ENCODE results near the gene SELENOM. TPM values are rescaled to one million over a fixed set of nuclear protein-coding genes. Genes with fewer than 3 reads are reported as not detected.

Gene SELENOM
- total RNA-seq, 1 donor from 2014 or later = 157 TPM

DNA sequence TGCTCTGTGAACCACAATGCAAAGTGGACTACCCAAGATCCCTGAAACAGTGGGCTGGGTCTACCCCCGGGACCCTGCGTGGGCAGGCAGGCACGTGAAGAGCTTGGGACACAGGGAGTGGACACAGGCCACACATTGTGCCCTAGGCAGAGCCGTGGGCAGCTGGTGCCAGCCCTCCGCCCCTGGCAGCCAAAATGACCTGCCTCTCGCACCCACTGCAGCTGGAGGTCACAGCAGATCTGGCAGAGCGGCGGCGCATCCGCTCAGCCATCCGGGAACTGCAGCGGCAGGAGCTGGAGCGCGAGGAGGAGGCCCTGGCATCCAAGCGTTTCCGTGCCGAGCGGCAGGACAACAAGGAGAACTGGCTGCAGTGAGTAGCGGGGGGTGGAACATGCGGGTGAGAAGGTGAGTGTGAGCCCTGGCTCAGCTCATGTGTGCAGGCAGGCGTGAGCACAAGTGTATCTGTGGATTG is 19.6 kb downstream of the SELENOM start:
- Histone ChIP-seq H3K79me2 (ENCODE audit: insufficient read depth, low read length) (peaks cover 60% of the 10 kb centered on the region), H4K20me1 (ENCODE audit: insufficient read depth, low read length) (peaks cover 69% of the 10 kb centered on the region), H3K27me3 (ENCODE audit: insufficient read depth, low read length) (no peaks in the 10 kb centered on the region), H3K9me3 (ENCODE audit: insufficient read depth, low read depth, low read length) (no peaks in the 10 kb centered on the region), H3K4me1 (ENCODE audit: insufficient read depth, low read length) (peaks cover 34% of the 10 kb centered on the region), H3K36me3 (ENCODE audit: insufficient read depth, low read length) (peaks cover 34% of the 10 kb centered on the region), H3K4me3 (ENCODE audit: insufficient read depth, low read depth, low read length) (no peak overlapping the region), H2AFZ (ENCODE audit: low read depth, low read length) (no peak overlapping the region), H3K9ac (ENCODE audit: low read length) (no peak overlapping the region), H3K27ac (ENCODE audit: low read depth, low read length) (no peak overlapping the region), H3K4me2 (ENCODE audit: low read length) (no peak overlapping the region)
- H3K27ac Mint-ChIP-seq (ENCODE audit: unreplicated experiment) = no peak overlapping the region
- no peaks in the 10 kb centered on the region for H3K27me3 Mint-ChIP-seq (ENCODE audit: low read depth, unreplicated experiment)
- TF ChIP-seq, protein P1, sequence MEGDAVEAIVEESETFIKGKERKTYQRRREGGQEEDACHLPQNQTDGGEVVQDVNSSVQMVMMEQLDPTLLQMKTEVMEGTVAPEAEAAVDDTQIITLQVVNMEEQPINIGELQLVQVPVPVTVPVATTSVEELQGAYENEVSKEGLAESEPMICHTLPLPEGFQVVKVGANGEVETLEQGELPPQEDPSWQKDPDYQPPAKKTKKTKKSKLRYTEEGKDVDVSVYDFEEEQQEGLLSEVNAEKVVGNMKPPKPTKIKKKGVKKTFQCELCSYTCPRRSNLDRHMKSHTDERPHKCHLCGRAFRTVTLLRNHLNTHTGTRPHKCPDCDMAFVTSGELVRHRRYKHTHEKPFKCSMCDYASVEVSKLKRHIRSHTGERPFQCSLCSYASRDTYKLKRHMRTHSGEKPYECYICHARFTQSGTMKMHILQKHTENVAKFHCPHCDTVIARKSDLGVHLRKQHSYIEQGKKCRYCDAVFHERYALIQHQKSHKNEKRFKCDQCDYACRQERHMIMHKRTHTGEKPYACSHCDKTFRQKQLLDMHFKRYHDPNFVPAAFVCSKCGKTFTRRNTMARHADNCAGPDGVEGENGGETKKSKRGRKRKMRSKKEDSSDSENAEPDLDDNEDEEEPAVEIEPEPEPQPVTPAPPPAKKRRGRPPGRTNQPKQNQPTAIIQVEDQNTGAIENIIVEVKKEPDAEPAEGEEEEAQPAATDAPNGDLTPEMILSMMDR (IDR thresholded peaks at IDR 0.05; ENCODE audit: insufficient read depth, low read depth, low read length) = no peak
- TF ChIP-seq EZH2 (IDR thresholded peaks at IDR 0.05; ENCODE audit: insufficient read depth, low read length) = no peak
- DNase-seq (ENCODE audit: low read depth) (no peak), FAIRE-seq (no peak)
- H3K4me1 Mint-ChIP-seq (ENCODE audit: low read depth, unreplicated experiment) = peaks cover 12% of the 10 kb centered on the region
- peak overlapping the region; percentile 27 for H3K4me3 Mint-ChIP-seq (ENCODE audit: unreplicated experiment)
- no peaks in the 10 kb centered on the region for H3K9me3 Mint-ChIP-seq (ENCODE audit: unreplicated experiment)
- H3K36me3 Mint-ChIP-seq (ENCODE audit: low read depth, unreplicated experiment) = peaks cover 10% of the 10 kb centered on the region

- H3K4me2 ChIP-seq (ENCODE audit: low read length) = no peak overlapping the region
- peaks cover 7% of the 10 kb centered on the region for H3K36me3 Mint-ChIP-seq (ENCODE audit: low read depth, unreplicated experiment)
- no peak overlapping the region for H2AFZ ChIP-seq (ENCODE audit: low read depth, low read length)
- peaks cover 19% of the 10 kb centered on the region for H3K4me1 Mint-ChIP-seq (ENCODE audit: low read depth, unreplicated experiment)
- FAIRE-seq = no peak
- H3K9me3 Mint-ChIP-seq (ENCODE audit: unreplicated experiment) = peaks cover 2% of the 10 kb centered on the region
- H3K36me3 ChIP-seq (ENCODE audit: insufficient read depth, low read length) = peaks cover 25% of the 10 kb centered on the region
- H3K9me3 ChIP-seq (ENCODE audit: insufficient read depth, low read depth, low read length) = no peaks in the 10 kb centered on the region
- H3K27me3 Mint-ChIP-seq (ENCODE audit: low read depth, unreplicated experiment) = no peaks in the 10 kb centered on the region
- no peak overlapping the region for H3K9ac ChIP-seq (ENCODE audit: low read length)
- DNase-seq (ENCODE audit: low read depth) = no peak
- H3K27ac Mint-ChIP-seq (ENCODE audit: unreplicated experiment) = no peak overlapping the region
- H3K4me3 Mint-ChIP-seq (ENCODE audit: unreplicated experiment) = peak overlapping the region; percentile 46
- H3K4me3 ChIP-seq (ENCODE audit: insufficient read depth, low read depth, low read length) = no peak overlapping the region
- H3K4me1 ChIP-seq (ENCODE audit: insufficient read depth, low read length) = peaks cover 43% of the 10 kb centered on the region
- no peaks in the 10 kb centered on the region for H3K27me3 ChIP-seq (ENCODE audit: insufficient read depth, low read length)
- H4K20me1 ChIP-seq (ENCODE audit: insufficient read depth, low read length) = peaks cover 69% of the 10 kb centered on the region
- peaks cover 69% of the 10 kb centered on the region for H3K79me2 ChIP-seq (ENCODE audit: insufficient read depth, low read length)
- no peak for TF ChIP-seq EZH2 (IDR thresholded peaks at IDR 0.05; ENCODE audit: insufficient read depth, low read length)
- TF ChIP-seq, protein P1 (IDR thresholded peaks at IDR 0.05; ENCODE audit: insufficient read depth, low read depth, low read length) = no peak
- H3K27ac ChIP-seq (ENCODE audit: low read depth, low read length) = no peak overlapping the region
Observed at GRCh38 chr22:31086703-31087330, 20.6 kb downstream of the SELENOM start.

- Histone ChIP-seq H2AFZ (ENCODE audit: low read depth, low read length) (no peak overlapping the region), H3K9ac (ENCODE audit: low read length) (peak overlapping the region; percentile 92), H3K27ac (ENCODE audit: low read depth, low read length) (peak overlapping the region; percentile 74), H3K36me3 (ENCODE audit: insufficient read depth, low read length) (peaks cover 22% of the 10 kb centered on the region), H3K4me1 (ENCODE audit: insufficient read depth, low read length) (peaks cover 46% of the 10 kb centered on the region), H3K27me3 (ENCODE audit: insufficient read depth, low read length) (no peaks in the 10 kb centered on the region), H4K20me1 (ENCODE audit: insufficient read depth, low read length) (peaks cover 70% of the 10 kb centered on the region), H3K4me3 (ENCODE audit: insufficient read depth, low read depth, low read length) (peak overlapping the region; percentile 82), H3K9me3 (ENCODE audit: insufficient read depth, low read depth, low read length) (no peaks in the 10 kb centered on the region), H3K79me2 (ENCODE audit: insufficient read depth, low read length) (peaks cover 74% of the 10 kb centered on the region), H3K4me2 (ENCODE audit: low read length) (peak overlapping the region; percentile 96)
- H3K4me1 Mint-ChIP-seq (ENCODE audit: low read depth, unreplicated experiment) = peaks cover 24% of the 10 kb centered on the region
- FAIRE-seq = no peak
- H3K27ac Mint-ChIP-seq (ENCODE audit: unreplicated experiment) = peak overlapping the region; percentile 74
- DNase-seq (ENCODE audit: low read depth) = no peak
- H3K36me3 Mint-ChIP-seq (ENCODE audit: low read depth, unreplicated experiment) = peaks cover 7% of the 10 kb centered on the region
- H3K9me3 Mint-ChIP-seq (ENCODE audit: unreplicated experiment) = peaks cover 5% of the 10 kb centered on the region
- no peaks in the 10 kb centered on the region for H3K27me3 Mint-ChIP-seq (ENCODE audit: low read depth, unreplicated experiment)
- peak overlapping the region; percentile 46 for H3K4me3 Mint-ChIP-seq (ENCODE audit: unreplicated experiment)
- no peak for TF ChIP-seq EZH2 (IDR thresholded peaks at IDR 0.05; ENCODE audit: insufficient read depth, low read length)
- TF ChIP-seq, protein P1 (IDR thresholded peaks at IDR 0.05; ENCODE audit: insufficient read depth, low read depth, low read length) = no peak
Observed at GRCh38 chr22:31085928-31086327, 21.4 kb downstream of the SELENOM start.
